CD4-positive, alpha-beta T cell treated with Interleukin-4 for 1 hour (primary cell): ENCODE results near the gene SKIC8.

Experiments
- DNase-seq, 2 donors: peaks; one replicate each; pipeline ENCODE4 v3.0.0-alpha.2; 2020 to 2022

SKIC8 gene

GRCh38 chr15:78299101-78299930 lies at the start of gene SKIC8:
Gene SKIC8, minus strand, starts transcription at chr15:78299609. Its CDS starts 3,923 bp downstream, at chr15:78295686.
- peak; percentile 90 to 92 for DNase-seq

DNA sequence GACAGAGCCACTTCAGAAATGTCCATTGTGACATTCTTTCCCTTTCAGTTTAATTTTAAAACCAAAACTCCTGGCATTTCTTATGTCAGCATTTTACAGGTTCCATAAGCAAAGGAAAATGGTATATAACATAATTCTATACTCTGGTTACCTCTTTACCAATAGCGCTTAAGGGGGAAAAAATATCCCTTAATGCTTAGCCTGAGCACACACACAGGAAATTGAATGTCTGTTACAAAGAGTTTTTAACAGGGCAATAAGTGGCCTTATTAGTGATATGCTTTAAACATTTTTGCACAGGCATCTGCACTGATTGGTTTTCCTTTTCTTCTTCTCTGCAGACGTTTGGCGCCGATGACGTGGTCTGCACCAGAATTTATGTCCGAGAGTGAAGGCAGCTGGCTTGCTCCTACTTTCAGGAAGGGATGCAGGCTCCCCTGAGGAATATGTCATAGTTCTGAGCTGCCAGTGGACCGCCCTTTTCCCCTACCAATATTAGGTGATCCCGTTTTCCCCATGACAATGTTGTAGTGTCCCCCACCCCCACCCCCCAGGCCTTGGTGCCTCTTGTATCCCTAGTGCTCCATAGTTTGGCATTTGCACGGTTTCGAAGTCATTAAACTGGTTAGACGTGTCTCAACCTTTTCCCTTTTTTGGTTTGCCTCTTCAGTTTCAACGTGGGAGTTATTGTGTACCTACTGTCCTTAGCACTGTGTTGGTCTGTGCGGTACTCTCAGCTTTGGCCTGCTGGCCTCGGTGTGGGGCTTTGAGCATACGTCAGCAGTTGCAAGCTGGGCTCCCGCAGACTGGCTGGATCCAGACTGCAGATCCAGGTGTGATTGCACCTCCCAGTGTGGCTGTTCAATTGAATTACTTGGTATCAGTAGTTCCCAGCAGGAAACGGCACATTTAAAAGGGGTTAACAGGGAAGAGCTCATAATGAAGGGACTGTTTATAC lies 48.5 kb upstream of the SKIC8 start:
- DNase-seq = no peak

DNA sequence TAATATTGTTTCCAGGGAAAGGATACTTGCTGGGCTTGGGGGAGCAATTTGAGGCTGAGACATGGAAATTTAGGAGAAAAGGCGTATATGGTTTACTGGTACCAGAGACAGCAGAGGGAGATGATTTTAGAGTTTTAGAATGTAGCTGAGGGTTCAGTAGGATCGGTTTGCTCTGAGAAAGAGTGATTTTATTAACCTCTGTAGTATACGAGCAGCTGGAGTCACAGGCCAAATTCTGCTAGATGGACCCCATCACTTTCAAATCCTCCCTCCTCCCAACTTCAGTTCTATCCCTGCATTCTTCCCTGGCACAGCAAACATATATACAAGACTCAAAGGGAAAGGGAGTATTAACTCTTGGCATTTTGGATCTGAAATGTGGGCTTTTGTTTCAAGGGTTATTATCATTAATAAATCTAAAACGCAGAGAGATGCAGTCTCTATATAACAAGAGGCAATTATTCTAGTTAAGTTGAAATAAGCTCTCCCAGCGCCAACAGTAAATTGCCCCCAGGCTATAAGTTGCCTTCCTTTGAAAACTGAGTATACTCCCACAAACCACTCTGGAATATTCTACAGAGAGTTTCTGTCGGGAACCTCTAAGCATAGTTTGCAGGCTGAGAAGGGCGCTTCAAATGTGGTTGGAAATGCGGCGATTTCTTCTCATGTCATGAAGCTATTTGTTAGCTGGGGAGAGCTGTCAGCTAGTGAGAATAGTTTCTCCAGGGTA lies 46.2 kb upstream of the SKIC8 start:
- DNase-seq = no peak

DNA sequence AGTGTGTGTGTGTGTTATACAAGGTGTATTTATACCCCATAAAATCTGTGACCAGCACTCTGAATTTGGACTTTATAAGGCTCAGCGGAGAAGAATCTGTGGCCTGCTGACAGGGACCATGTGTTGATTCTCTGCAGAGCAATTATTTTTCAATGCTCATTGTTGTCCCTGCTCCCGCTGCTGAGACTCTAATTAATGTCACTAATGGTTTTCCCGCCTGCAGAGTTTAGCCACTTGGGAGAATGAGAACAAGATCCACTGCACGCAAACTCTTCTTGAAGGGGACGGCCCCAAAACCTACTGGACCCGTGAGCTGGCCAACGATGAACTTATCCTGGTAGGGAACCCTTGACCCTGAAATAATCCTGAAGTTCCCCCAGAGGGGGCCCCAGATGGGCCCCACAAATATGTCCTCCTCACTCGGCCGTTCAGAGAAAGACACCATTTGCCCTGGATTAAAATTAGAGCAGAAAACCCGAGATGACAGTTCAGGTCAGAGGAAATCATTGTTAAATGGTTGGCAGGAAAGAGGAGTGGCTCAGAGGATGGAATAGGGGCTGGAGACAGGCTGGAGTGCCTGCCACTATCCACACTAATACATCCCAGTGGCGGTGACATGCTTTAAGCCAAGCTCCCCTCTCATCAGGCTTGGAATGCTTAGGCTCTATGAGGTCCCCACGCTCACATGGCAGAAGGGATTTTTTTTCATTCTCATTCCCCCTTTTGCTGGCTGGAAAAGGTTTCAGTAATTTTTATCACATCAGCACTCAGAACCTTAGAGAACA lies 44.1 kb upstream of the SKIC8 start:
- no peak for DNase-seq

DNA sequence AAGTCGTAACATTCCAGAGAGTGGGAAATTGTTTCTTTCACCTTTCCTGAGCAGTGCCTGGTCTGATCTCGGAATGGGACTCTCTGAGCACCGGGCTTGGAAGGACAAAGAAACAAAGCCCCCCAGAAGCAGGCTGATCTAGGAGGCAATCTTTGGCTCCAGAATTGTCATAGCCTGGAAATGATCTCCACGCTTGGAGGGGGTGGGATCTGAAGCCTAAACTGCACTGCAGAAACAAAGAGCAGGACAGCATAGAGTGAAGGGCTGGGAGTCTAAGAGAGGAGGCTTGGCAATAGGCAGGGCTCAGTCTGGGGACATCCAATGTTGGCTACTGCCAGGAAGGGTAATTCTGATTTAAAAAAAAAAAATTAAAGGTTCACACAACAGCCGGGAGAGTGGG lies 42.6 kb upstream of the SKIC8 start:
- no peak for DNase-seq

- no peak for DNase-seq
Measured at GRCh38 chr15:78341057-78341987, 41.9 kb upstream of the SKIC8 start.

- DNase-seq = no peak
Measured at GRCh38 chr15:78340231-78341056, 41.0 kb upstream of the SKIC8 start, which contains the start of gene CRABP1. Gene CRABP1, plus strand, starts transcription at chr15:78340353. Its CDS starts 76 bp downstream, at chr15:78340429.

DNA sequence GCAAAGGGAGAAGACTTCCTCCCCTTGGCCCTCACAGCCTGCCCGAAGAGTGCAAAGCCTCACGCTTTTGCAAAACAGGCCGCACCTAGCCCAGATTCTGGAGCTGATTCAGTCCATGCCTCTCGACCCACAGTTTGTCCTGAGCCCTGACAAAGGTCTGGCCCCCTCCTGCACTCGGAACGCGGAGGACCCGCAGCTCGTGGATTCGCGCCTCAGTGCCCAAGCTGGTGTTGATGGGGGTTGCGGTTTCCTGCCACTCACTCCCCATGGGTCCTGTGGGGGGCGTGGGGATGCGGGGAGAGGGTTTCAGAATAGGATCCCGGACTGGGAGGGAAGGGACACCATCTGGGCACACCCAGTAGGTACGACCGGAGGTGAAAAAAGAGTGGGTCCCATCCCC lies 40.1 kb upstream of the SKIC8 start:
- DNase-seq = no peak

- no peak for DNase-seq
Measured at GRCh38 chr15:78338781-78339180, 39.4 kb upstream of the SKIC8 start.

GRCh38 chr15:78335985-78336384 lies 36.6 kb upstream of the SKIC8 start:
- DNase-seq = no peak

DNA sequence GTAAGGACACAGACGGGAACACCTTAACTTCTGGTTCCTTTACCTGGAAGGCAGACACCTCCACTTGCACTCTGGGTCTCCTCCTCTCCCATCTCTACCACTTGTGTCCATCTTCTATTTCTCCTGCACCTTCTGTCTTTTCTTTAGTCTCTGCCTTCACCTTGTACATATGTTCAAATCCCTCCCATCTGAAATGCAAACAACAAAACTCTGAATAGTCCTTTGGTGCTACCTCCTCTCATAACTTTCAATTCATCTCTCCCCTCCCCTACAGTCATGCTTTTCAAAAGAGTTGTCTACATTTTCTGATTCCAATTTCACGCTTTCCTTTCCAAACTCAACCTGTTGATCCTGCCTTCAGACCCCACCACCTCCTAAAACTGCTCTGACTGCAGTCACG lies 35.4 kb upstream of the SKIC8 start:
- no peak for DNase-seq

GRCh38 chr15:78329625-78330024 lies 30.2 kb upstream of the SKIC8 start:
- no peak for DNase-seq

- no peak for DNase-seq
Measured at GRCh38 chr15:78327466-78327865, 28.1 kb upstream of the SKIC8 start.

DNA sequence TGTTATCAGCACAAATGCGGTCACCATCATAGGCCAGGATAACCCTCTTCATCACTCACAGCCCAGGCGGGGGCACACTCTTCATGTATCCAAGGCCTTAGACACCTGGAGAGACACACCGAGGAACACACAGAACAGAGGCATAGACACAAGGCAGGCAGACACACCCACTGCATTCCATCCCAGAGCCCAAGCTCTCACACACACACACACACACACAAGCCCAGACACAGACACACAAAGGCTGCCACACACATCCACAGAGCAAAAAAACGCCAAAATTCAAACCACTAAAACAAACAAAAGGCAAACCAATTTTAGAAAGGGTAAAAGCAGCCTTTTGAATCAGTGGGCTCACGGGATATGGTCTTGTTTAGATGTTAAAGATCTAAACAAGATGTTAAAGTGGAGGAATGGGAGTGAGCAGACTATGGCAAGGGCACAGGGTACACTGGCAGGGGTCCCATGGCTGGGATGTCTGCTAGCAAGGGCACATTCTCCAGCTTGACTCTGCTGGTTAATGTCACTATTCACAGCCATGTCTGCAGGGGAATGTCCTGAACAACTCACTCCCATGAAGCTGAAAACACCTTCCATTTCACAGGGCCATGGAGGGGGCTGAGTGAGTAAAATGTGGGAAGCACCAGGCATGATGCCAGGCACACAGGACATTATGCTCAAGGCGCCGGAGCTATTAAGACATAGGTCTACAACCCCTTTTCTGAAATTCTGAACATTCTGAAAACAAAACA lies 25.9 kb upstream of the SKIC8 start:
- DNase-seq = no peak

GRCh38 chr15:78324144-78324543 lies 24.7 kb upstream of the SKIC8 start:
- no peak for DNase-seq

DNA sequence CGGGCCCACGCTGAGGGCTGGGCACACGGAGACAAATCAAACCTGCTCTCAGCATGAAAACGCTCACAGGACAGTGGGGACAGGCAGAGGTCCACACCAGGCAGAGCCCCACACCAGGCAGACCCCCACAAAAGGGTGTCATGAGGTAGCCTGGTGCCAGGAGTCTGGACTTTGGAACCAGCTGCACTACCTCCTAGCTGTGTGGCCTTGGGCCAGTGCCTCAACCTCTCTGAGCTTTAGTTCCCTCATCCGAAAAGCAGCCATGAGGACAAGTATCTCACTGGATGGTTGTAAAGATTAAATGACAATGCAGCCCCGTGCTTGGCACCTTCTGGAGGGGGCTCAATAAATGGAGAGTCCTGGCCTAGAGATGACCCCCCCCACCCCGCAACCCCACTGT lies 24.3 kb upstream of the SKIC8 start:
- no peak for DNase-seq

DNA sequence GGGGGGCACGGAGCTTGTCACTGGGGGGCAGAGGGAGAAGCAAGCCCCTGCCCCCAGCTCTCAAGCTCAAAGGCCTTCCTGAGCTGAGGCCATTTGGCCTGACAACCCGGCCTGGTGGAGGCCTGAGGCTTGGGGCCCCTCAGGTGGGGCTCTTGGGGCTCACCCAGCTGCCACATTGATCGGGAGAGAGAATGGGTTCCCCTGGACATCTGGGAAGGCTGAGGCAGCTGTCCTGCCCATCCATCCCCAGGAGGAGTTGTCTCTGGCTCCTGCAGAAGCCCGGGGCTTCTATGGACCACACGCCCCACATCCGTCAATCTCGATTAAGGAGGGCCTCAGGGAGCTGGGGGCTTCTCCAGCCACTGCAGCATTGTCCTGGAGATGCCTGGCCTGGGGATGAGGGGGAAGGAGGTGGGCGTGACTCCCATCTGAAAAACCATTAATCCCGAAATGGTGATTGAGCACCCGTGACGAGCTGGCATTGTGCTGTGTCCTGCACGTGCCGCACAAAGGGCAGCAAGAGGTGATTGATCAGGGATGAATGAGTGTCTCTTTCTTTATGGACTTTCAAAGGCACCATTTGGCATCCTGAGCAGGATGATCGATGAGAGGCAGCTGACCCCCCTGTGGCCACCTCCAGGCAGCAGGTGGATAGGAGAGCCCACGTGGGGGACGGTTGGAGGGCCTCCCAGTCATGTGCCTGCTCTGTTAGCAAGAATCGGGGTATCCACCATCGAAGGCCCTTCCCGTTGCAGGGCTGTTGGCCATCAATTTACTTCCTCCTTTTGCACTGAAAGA lies 23.5 kb upstream of the SKIC8 start:
- no peak for DNase-seq

DNA sequence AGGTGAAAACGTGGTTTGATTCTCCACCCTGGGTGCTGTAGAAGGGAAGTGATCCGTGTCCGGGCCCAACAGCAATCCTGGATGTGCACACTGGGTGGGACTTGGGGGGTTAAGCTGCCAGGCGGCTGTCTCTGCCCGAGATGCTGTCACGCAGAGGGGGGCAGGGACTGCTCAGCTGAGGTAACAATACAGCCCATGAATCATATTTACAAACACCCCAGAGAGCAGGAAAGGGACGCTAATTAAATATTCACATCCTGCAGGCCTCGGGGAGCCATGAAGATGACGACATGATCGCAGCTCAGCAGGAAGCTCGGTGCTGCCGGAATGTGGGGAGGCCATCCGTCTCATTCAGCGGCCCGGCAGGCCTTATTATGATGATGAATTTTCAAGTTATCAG lies 22.8 kb upstream of the SKIC8 start:
- DNase-seq = no peak
